ENCODE measurements around the gene EEF1AKMT3.
A peak's percentile ranks its signal among the peaks of the same experiment; 100 is the strongest.

The EEF1AKMT3 gene

DNA sequence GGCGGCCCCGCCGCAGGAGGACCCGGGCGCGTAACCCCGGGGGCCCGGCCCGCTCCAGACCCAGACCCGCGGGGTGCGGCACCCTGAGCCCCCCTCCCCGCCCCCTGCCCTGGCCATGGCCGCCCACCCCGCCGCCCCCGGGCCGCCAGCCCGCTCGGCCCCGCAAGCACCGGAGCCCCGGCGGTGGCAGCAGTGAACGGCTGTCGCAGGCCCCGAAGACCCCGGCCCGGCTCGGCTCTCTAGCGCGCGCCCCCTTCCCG, 17.3 kb upstream of the EEF1AKMT3 start:
- peak overlapping the region in 1 of 2 donors; percentile 72 for H3K4me3 ChIP-seq (ENCODE audit: low read depth in 1 of 2, low read length in 2 of 2)
- H3K4me1 ChIP-seq (ENCODE audit: control insufficient read depth in 1 of 2, insufficient read depth in 2 of 2, low read length in 2 of 2): peaks cover 16 to 38% of the 10 kb centered on the region in 2 donors
- H3K27ac ChIP-seq (ENCODE audit: low read length): no peak overlapping the region
- H3K36me3 ChIP-seq (ENCODE audit: control insufficient read depth in 1 of 2, insufficient read depth in 2 of 2, low read length in 2 of 2): peaks cover 10 to 30% of the 10 kb centered on the region in 2 donors
- H3K27me3 ChIP-seq (ENCODE audit: low read depth, low read length): no peaks in the 10 kb centered on the region
- no peaks in the 10 kb centered on the region for H3K9me3 ChIP-seq (ENCODE audit: control insufficient read depth in 1 of 2, low read length in 2 of 2)

DNA sequence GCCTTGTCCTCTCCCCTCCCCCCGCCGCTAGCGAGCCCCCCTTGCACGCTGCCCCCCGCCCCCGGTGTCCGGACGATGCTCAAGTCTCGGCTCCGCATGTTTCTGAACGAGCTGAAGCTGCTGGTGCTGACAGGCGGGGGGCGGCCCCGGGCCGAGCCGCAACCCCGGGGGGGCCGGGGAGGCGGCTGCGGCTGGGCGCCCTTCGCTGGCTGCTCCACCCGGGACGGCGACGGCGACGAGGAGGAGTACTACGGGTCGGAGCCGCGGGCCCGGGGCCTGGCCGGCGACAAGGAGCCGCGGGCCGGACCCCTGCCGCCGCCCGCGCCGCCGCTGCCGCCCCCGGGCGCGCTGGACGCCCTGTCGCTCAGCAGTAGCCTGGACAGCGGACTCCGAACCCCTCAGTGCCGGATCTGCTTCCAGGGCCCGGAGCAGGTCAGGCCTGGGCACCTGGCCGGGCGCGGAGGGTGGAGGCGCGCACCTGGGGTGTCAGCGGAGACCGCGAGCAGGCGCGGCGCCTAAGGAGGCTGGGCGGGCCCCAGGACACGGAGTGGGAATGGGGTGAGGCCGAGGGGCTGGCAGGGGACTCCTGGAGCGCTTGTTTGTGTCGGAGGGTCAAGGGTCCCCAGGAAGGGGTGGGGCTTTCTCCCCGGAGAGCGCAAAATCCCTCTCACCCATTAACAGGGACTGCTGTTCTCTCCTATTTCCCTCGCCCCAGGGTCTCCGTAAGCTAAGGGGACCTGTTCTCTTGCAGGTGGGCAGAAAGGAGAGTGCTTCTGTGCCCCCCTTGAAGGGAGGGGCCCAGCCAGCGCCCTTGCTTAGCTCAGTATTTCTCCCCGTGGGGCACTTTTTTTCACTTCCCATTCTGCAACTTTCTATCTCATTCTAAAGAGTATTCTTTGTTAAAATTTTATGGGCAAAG, 16.7 kb upstream of the EEF1AKMT3 start:
- Histone ChIP-seq H3K36me3 (ENCODE audit: control insufficient read depth in 1 of 2, insufficient read depth in 2 of 2, low read length in 2 of 2) (peaks cover 10 to 24% of the 10 kb centered on the region in 2 donors), H3K4me1 (ENCODE audit: control insufficient read depth in 1 of 2, insufficient read depth in 2 of 2, low read length in 2 of 2) (peaks cover 16 to 35% of the 10 kb centered on the region in 2 donors), H3K9me3 (ENCODE audit: control insufficient read depth in 1 of 2, low read length in 2 of 2) (no peaks in the 10 kb centered on the region), H3K4me3 (ENCODE audit: low read depth in 1 of 2, low read length in 2 of 2) (peak overlapping the region; percentile 60 to 72), H3K27ac (ENCODE audit: low read length) (no peak overlapping the region), H3K27me3 (ENCODE audit: low read depth, low read length) (no peaks in the 10 kb centered on the region)

DNA sequence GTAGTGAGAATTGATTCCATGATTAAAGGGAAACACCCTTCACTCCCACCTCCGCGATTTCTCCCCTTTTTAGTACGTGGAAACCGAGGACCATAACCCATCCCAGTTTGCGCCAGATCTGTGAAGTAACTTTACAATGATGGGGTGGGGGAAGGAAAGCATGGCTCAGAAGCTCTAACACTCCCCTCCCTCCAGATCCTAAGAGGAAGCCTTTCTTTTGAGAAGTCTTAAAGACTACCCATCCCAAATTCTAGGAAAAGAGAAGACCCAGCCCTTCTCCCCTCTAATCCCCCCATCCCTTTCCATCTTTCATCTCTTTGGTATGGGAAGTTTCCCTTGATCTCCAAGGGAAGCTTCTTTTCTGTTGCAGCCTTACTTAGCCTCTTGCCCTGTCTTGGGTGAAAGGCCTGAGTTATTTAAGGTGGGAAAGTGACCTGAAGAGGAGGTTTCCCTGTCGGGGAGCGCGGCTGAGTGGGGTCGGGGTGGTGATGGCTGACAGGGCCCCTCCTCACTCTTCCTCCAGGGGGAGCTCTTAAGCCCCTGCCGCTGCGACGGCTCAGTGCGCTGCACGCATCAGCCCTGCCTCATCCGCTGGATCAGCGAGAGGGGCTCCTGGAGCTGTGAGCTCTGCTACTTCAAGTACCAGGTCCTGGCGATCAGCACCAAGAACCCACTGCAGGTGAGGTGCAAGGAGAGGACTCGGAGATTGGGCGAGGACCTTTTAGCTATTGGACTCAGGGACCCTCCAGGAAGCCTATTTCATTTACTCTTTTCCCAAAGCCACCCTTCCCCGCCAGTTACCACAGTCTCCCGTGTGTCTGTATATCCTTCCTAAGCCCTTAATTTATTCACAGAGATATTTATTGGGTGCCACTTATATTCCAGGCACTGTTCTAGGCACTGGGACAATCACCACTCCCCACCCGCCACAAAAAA, 15.7 kb upstream of the EEF1AKMT3 start:
- H3K9me3 ChIP-seq (ENCODE audit: control insufficient read depth in 1 of 2, low read length in 2 of 2): no peaks in the 10 kb centered on the region
- peak overlapping the region in 1 of 2 donors; percentile 60 for H3K4me3 ChIP-seq (ENCODE audit: low read depth in 1 of 2, low read length in 2 of 2)
- H3K27ac ChIP-seq (ENCODE audit: low read length): no peak overlapping the region
- peaks cover 9 to 26% of the 10 kb centered on the region in 2 donors for H3K4me1 ChIP-seq (ENCODE audit: control insufficient read depth in 1 of 2, insufficient read depth in 2 of 2, low read length in 2 of 2)
- H3K36me3 ChIP-seq (ENCODE audit: control insufficient read depth in 1 of 2, insufficient read depth in 2 of 2, low read length in 2 of 2): peaks cover 10 to 23% of the 10 kb centered on the region in 2 donors
- no peaks in the 10 kb centered on the region for H3K27me3 ChIP-seq (ENCODE audit: low read depth, low read length)

DNA sequence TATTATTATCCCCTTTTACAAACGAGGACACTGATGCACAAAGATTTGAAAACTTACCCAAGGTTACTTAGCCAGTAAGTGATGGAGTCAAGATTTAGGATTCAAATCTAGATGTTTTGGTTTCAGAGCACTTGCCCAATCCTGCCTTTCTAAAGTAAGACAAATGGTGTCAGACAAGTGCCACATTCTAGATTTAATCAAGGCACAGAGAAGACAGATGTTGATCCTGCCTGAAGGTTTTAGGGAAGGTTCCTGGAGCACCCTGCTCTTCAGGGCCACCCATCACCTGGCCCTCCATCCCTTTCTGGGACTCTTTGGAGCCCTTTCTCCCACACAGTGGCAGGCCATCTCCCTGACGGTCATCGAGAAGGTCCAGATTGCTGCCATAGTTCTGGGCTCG, 14.6 kb upstream of the EEF1AKMT3 start:
- Histone ChIP-seq H3K9me3 (ENCODE audit: control insufficient read depth in 1 of 2, low read length in 2 of 2) (no peaks in the 10 kb centered on the region), H3K27ac (ENCODE audit: low read length) (no peak overlapping the region), H3K27me3 (ENCODE audit: low read depth, low read length) (no peaks in the 10 kb centered on the region), H3K4me3 (ENCODE audit: low read depth in 1 of 2, low read length in 2 of 2) (no peak overlapping the region), H3K4me1 (ENCODE audit: control insufficient read depth in 1 of 2, insufficient read depth in 2 of 2, low read length in 2 of 2) (peaks cover 8 to 23% of the 10 kb centered on the region in 2 donors), H3K36me3 (ENCODE audit: control insufficient read depth in 1 of 2, insufficient read depth in 2 of 2, low read length in 2 of 2) (peaks cover 10 to 20% of the 10 kb centered on the region in 2 donors)

DNA sequence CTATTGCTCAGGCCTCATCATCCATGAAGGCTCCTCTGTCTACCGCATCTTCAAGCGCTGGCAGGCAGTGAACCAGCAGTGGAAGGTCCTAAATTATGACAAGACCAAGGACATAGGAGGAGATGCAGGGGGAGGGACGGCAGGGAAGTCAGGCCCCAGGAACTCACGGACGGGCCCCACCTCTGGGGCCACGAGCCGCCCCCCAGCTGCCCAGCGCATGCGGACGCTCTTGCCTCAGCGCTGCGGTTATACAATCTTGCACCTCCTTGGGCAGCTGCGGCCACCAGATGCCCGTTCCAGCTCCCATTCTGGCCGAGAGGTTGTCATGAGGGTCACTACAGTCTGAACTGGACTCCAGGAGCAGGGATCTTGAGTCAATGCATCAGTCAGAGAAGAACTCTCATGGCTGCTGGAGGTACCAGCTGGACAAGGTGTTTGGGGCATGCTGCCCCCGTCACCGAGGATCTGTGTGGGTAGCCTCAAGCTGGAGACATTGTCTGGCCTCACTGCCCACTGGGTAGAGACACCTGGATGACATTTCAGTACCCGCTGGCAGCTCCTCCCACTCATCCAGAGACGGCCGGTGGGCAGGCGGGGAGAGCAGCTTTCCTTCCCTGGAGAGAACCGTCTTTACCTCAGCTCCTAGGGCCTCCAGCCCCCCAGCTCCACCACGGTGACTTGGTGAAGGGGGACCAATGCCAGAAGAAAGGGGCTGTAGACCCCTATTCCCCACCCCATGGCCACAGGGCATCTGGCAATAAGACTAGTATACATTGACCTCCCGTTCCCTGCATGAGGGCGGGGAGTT, 13.7 kb upstream of the EEF1AKMT3 start:
- Histone ChIP-seq H3K36me3 (ENCODE audit: control insufficient read depth in 1 of 2, insufficient read depth in 2 of 2, low read length in 2 of 2) (peaks cover 10 to 20% of the 10 kb centered on the region in 2 donors), H3K27ac (ENCODE audit: low read length) (no peak overlapping the region), H3K27me3 (ENCODE audit: low read depth, low read length) (peaks cover 3% of the 10 kb centered on the region), H3K4me3 (ENCODE audit: low read depth in 1 of 2, low read length in 2 of 2) (no peak overlapping the region), H3K4me1 (ENCODE audit: control insufficient read depth in 1 of 2, insufficient read depth in 2 of 2, low read length in 2 of 2) (peaks cover 5 to 20% of the 10 kb centered on the region in 2 donors), H3K9me3 (ENCODE audit: control insufficient read depth in 1 of 2, low read length in 2 of 2) (no peaks in the 10 kb centered on the region)

DNA sequence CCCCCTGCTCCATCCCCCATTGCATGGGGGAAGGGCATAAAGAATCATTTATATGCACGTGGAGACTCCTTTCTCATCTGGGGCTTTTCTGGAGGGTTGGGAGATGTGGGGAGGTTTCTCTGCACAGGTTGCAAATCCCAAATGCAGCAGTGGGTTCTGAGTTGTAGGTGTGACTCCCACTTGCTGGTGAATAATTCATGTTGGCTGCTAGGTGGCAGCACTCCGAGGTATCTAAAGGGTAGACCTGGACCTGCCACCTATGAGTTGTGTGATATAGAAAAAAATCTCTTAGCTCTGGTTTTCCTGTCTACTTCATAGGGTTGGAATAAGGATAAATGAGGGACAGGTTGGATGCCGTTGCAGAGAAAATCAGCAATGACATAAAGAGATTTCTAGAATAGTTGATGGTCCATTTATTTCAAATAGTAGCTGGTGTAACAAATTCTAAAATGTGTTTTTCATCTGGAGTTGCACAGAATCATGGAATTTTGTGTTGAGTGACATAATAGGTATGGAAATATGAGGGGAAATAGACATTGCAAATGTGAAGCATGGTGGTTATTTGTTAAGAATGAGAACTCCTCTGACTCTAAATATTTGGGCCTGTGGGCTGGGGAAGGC, 12.9 kb upstream of the EEF1AKMT3 start:
- no peaks in the 10 kb centered on the region for H3K9me3 ChIP-seq (ENCODE audit: control insufficient read depth in 1 of 2, low read length in 2 of 2)
- peaks cover 2 to 16% of the 10 kb centered on the region in 2 donors for H3K4me1 ChIP-seq (ENCODE audit: control insufficient read depth in 1 of 2, insufficient read depth in 2 of 2, low read length in 2 of 2)
- H3K4me3 ChIP-seq (ENCODE audit: low read depth in 1 of 2, low read length in 2 of 2): no peak overlapping the region
- no peak overlapping the region for H3K27ac ChIP-seq (ENCODE audit: low read length)
- H3K36me3 ChIP-seq (ENCODE audit: control insufficient read depth in 1 of 2, insufficient read depth in 2 of 2, low read length in 2 of 2): peaks cover 10 to 20% of the 10 kb centered on the region in 2 donors
- peaks cover 10% of the 10 kb centered on the region for H3K27me3 ChIP-seq (ENCODE audit: low read depth, low read length)

DNA sequence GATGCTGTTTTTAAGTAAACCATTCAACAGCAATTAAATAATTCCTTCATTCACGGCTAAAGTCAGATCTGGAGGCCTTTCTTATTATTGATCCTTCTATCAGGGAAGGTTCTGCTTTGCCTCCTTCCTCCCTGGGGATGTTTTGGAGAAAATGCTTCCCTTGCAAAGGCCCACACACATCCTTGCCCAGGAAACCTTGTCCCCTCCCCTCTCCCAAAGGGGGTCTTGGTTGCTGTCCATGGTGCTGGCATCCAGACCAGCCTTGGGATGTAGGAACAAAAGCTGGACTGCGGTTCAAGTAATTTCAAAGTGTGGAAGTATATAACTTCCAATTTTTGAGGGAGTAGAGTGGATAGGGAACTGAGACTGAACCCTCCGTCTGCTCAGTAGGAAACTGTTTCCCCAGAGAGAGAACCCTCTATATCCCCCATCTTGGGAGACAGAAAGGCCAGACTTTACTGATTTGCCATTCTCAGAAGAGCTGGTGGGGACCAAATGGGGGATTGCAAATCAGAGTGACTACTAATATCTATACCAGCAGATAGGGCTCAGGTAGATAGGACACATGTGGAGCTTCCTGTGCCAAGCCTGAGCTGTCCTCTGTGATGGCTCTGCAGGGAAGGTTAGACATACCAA, 11.9 kb upstream of the EEF1AKMT3 start:
- Histone ChIP-seq H3K9me3 (ENCODE audit: control insufficient read depth in 1 of 2, low read length in 2 of 2) (no peaks in the 10 kb centered on the region), H3K27me3 (ENCODE audit: low read depth, low read length) (peaks cover 20% of the 10 kb centered on the region), H3K36me3 (ENCODE audit: control insufficient read depth in 1 of 2, insufficient read depth in 2 of 2, low read length in 2 of 2) (peaks cover 10 to 20% of the 10 kb centered on the region in 2 donors), H3K4me1 (ENCODE audit: control insufficient read depth in 1 of 2, insufficient read depth in 2 of 2, low read length in 2 of 2) (peaks cover 0 to 23% of the 10 kb centered on the region in 2 donors), H3K27ac (ENCODE audit: low read length) (no peak overlapping the region), H3K4me3 (ENCODE audit: low read depth in 1 of 2, low read length in 2 of 2) (no peak overlapping the region)

DNA sequence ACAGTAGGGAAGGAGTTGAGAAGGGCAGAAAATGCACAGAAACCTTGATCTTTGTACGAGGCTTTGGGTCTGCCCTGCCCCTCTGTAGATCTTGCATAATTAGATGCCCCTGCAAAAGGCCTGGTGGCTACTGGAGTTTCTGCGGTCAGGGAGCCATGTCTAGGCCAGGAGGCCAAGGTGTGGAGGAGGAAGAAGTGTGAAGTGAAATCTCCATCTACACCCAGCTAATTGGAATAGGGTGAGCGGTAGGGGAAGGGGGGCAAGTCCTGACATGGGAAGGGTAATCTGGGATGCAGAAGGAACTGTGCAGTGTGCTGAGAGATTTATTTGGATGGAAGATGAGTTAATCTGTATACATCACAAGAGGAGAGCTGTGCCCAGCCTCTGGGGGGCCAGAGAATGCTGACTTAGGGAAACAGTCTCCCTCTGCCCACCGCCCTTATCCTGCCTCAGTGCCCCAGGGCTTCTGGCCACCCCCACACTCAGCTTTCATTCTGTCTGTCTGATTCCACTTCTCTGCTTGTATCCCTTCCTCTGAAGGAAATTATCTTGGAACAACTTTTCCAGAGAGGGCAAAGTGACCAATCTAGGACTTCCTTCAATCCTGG, 10.9 kb upstream of the EEF1AKMT3 start:
- Histone ChIP-seq H3K27me3 (ENCODE audit: low read depth, low read length) (peaks cover 30% of the 10 kb centered on the region), H3K36me3 (ENCODE audit: control insufficient read depth in 1 of 2, insufficient read depth in 2 of 2, low read length in 2 of 2) (peaks cover 10 to 20% of the 10 kb centered on the region in 2 donors), H3K4me1 (ENCODE audit: control insufficient read depth in 1 of 2, insufficient read depth in 2 of 2, low read length in 2 of 2) (peaks cover 4 to 25% of the 10 kb centered on the region in 2 donors), H3K27ac (ENCODE audit: low read length) (no peak overlapping the region), H3K4me3 (ENCODE audit: low read depth in 1 of 2, low read length in 2 of 2) (no peak overlapping the region), H3K9me3 (ENCODE audit: control insufficient read depth in 1 of 2, low read length in 2 of 2) (no peaks in the 10 kb centered on the region)

DNA sequence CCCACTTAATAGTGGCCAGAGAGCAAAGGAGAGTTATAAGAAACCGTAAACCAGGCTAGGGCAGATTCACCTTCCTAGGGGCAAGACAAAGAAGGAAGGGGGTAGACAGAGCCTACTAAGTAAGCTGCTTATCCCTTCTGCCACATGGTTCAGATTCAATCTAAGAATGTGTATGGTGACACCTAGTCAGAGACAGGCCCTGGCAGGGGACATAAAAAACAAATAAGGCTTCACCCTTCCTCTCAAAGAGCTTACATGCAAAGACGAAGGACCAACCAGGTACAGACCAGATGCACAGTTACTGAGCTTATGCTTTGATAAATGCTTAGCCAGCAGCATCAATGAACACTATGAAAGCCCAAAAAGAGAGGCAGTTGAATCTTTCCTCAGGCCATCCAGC, 10.0 kb upstream of the EEF1AKMT3 start:
- H3K36me3 ChIP-seq (ENCODE audit: control insufficient read depth in 1 of 2, insufficient read depth in 2 of 2, low read length in 2 of 2): peaks cover 10 to 19% of the 10 kb centered on the region in 2 donors
- no peaks in the 10 kb centered on the region for H3K9me3 ChIP-seq (ENCODE audit: control insufficient read depth in 1 of 2, low read length in 2 of 2)
- H3K4me1 ChIP-seq (ENCODE audit: control insufficient read depth in 1 of 2, insufficient read depth in 2 of 2, low read length in 2 of 2): peaks cover 9 to 27% of the 10 kb centered on the region in 2 donors
- H3K27ac ChIP-seq (ENCODE audit: low read length): no peak overlapping the region
- H3K4me3 ChIP-seq (ENCODE audit: low read depth in 1 of 2, low read length in 2 of 2): no peak overlapping the region
- peaks cover 36% of the 10 kb centered on the region for H3K27me3 ChIP-seq (ENCODE audit: low read depth, low read length)
